Measurements from ENCODE around the gene RNF44. TPM values are rescaled to one million over a fixed set of nuclear protein-coding genes. Genes with fewer than 3 reads are reported as not detected.

The RNF44 gene
- total RNA-seq, 3 donors from 2014 or later (not counting 1 experiment from before 2014, with no cell fraction given), result 297 to 394 (median 359) TPM

GRCh38 chr5:176538230-176538988 is 1.2 kb upstream of the RNF44 start:
- Histone ChIP-seq H3K36me3 (ENCODE audit: control insufficient read depth, insufficient read depth, low read length) (no peaks in the 10 kb centered on the region), H3K4me3 (ENCODE audit: low read length) (no peak overlapping the region), H3K9me3 (ENCODE audit: control insufficient read depth, insufficient read depth, low read length) (no peaks in the 10 kb centered on the region), H3K27me3 (ENCODE audit: control insufficient read depth, insufficient read depth, low read length) (no peaks in the 10 kb centered on the region), H3K4me1 (ENCODE audit: control insufficient read depth, insufficient read depth, low read length) (peaks cover 68% of the 10 kb centered on the region), H3K27ac (ENCODE audit: low read length) (peak overlapping the region; percentile 100)
- 39% methylated on average over 11 of the region's 13 CpGs for WGBS (ENCODE audit: insufficient coverage)
- ATAC-seq, result no peak
- DNase-seq, result no peak
- peak overlapping the region; percentile 97 for H3K4me3 Mint-ChIP-seq
- no peaks in the 10 kb centered on the region for H3K27me3 Mint-ChIP-seq (ENCODE audit: low read depth in 2 of 2)
- TF ChIP-seq, protein P1, sequence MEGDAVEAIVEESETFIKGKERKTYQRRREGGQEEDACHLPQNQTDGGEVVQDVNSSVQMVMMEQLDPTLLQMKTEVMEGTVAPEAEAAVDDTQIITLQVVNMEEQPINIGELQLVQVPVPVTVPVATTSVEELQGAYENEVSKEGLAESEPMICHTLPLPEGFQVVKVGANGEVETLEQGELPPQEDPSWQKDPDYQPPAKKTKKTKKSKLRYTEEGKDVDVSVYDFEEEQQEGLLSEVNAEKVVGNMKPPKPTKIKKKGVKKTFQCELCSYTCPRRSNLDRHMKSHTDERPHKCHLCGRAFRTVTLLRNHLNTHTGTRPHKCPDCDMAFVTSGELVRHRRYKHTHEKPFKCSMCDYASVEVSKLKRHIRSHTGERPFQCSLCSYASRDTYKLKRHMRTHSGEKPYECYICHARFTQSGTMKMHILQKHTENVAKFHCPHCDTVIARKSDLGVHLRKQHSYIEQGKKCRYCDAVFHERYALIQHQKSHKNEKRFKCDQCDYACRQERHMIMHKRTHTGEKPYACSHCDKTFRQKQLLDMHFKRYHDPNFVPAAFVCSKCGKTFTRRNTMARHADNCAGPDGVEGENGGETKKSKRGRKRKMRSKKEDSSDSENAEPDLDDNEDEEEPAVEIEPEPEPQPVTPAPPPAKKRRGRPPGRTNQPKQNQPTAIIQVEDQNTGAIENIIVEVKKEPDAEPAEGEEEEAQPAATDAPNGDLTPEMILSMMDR (IDR thresholded peaks at IDR 0.05), result no peak
- intact Hi-C loops (cut with micrococcal nuclease), result no loop called here
- H3K36me3 Mint-ChIP-seq, result no peaks in the 10 kb centered on the region
- H3K27ac Mint-ChIP-seq, result peak overlapping the region; percentile 99 to 100
- H3K4me1 Mint-ChIP-seq, result peaks cover 79 to 82% of the 10 kb centered on the region in 2 donors
- H3K9me3 Mint-ChIP-seq, result no peaks in the 10 kb centered on the region

GRCh38 chr5:176537554-176538229 is 490 bp upstream of the RNF44 start:
- H3K27me3 Mint-ChIP-seq (ENCODE audit: low read depth in 2 of 2), result no peaks in the 10 kb centered on the region
- Histone ChIP-seq H3K4me3 (ENCODE audit: low read length) (peak overlapping the region; percentile 98), H3K27ac (ENCODE audit: low read length) (peak overlapping the region; percentile 100), H3K36me3 (ENCODE audit: control insufficient read depth, insufficient read depth, low read length) (peaks cover 3% of the 10 kb centered on the region), H3K27me3 (ENCODE audit: control insufficient read depth, insufficient read depth, low read length) (no peaks in the 10 kb centered on the region), H3K9me3 (ENCODE audit: control insufficient read depth, insufficient read depth, low read length) (no peaks in the 10 kb centered on the region), H3K4me1 (ENCODE audit: control insufficient read depth, insufficient read depth, low read length) (peaks cover 74% of the 10 kb centered on the region)
- DNase-seq (peak; percentile 93 to 99), ATAC-seq (peak; percentile 67 to 87 (median 73))
- TF ChIP-seq, protein P1 (IDR thresholded peaks at IDR 0.05), result no peak
- no peaks in the 10 kb centered on the region for H3K36me3 Mint-ChIP-seq
- H3K4me3 Mint-ChIP-seq, result peak overlapping the region; percentile 97
- WGBS (ENCODE audit: insufficient coverage), result 0% methylated on average over 43 of the region's 43 CpGs
- H3K9me3 Mint-ChIP-seq, result no peaks in the 10 kb centered on the region
- peaks cover 84 to 85% of the 10 kb centered on the region in 2 donors for H3K4me1 Mint-ChIP-seq
- intact Hi-C loops (cut with micrococcal nuclease), result loop anchor here (1.0 to 2.0 kb wide), 3 partner anchors 89 to 149 kb away; partner anchors contain the start of genes CLTB, FAF2, HIGD2A and NOP16
- H3K27ac Mint-ChIP-seq, result peak overlapping the region; percentile 99 to 100

DNA sequence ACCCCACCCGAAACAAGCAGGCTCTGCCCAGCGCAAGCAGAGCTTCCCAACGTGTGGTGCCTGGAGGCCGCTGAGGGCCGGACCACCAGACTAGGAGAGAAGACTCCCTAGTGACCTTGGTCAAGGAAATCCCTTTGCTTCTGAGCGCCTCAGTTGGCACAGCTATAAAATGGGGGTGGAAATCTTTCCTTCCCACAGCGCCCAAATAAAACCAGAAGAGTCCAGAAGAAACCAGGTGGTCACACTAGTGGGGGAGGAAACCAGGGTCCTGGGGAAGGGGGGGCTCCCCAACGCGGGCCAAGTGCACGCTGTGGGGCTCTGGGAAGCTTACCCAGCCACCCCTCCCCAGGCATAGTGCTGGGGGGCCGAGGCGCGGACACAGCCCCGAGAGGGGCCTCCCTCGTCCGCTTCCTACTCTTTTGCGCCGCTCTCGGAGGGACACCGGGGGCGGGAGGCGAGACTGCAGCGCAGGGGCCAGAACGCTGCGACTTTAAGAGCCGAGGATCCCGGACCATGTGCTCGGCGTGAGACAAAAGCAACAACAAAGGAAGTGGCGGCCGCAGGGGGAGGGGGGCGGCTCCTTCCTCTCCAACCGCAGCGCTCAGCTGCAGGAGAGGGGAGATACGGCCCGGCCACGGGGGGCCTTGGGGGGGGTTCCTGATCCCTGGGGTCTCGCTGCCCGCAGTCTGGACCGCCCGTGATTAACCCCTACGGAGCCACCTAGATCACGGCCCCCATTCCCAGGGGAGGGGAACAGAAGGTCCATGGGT is 885 bp downstream of the RNF44 start:
- 0% methylated on average over 35 of the region's 43 CpGs for WGBS (ENCODE audit: insufficient coverage)
- Histone ChIP-seq H3K4me3 (ENCODE audit: low read length) (peak overlapping the region; percentile 98), H3K4me1 (ENCODE audit: control insufficient read depth, insufficient read depth, low read length) (peaks cover 74% of the 10 kb centered on the region), H3K27ac (ENCODE audit: low read length) (peak overlapping the region; percentile 100), H3K9me3 (ENCODE audit: control insufficient read depth, insufficient read depth, low read length) (no peaks in the 10 kb centered on the region), H3K36me3 (ENCODE audit: control insufficient read depth, insufficient read depth, low read length) (peaks cover 14% of the 10 kb centered on the region), H3K27me3 (ENCODE audit: control insufficient read depth, insufficient read depth, low read length) (no peaks in the 10 kb centered on the region)
- peak; percentile 17 to 34 (median 25) for ATAC-seq
- H3K27ac Mint-ChIP-seq, result peak overlapping the region; percentile 99 to 100
- peak; percentile 83 to 90 for DNase-seq
- no peaks in the 10 kb centered on the region for H3K9me3 Mint-ChIP-seq
- peak overlapping the region; percentile 98 for H3K4me3 Mint-ChIP-seq
- intact Hi-C loops (cut with micrococcal nuclease), result loop anchor here (2.0 kb wide), 2 partner anchors 120 to 148 kb away; partner anchors contain the start of genes CLTB, HIGD2A and NOP16
- no peaks in the 10 kb centered on the region for H3K27me3 Mint-ChIP-seq (ENCODE audit: low read depth in 2 of 2)
- TF ChIP-seq, protein P1 (IDR thresholded peaks at IDR 0.05), result no peak
- H3K36me3 Mint-ChIP-seq, result no peaks in the 10 kb centered on the region
- H3K4me1 Mint-ChIP-seq, result peaks cover 73 to 77% of the 10 kb centered on the region in 2 donors

Data from natural killer cell (primary cell).